OCI-LY1 (cell line): ENCODE results near the gene PDLIM5.

Source experiments
- H2AFZ ChIP-seq: fragments of 200-600 bp; sonication (generic), shearing (Covaris generic); 2 replicates; pipeline ENCODE4 v1.6.0; 2014; ENCODE audit warnings: antibody characterized with exemption, mild to moderate bottlenecking, low read length
- H3F3A ChIP-seq: fragments of 200-600 bp; sonication (generic), shearing (Covaris generic); 2 replicates; pipeline ENCODE4 v1.6.0; 2014; ENCODE audit warnings: mild to moderate bottlenecking, antibody characterized with exemption, low read length, moderate library complexity; ENCODE audit not compliant: insufficient read depth
- H3K27ac ChIP-seq: fragments of 200-600 bp; sonication (generic); 2 replicates; pipeline ENCODE4 v1.5.1; 2014; ENCODE audit warnings: low read length, mixed run types, mild to moderate bottlenecking, low read depth; ENCODE audit not compliant: poor library complexity, severe bottlenecking
- H3K27me3 ChIP-seq: fragments of 200-600 bp; sonication (generic); 2 replicates; pipeline ENCODE4 v1.6.0; 2014; ENCODE audit warnings: antibody characterized with exemption, mild to moderate bottlenecking, low read length, moderate library complexity; ENCODE audit not compliant: insufficient read depth
- H3K36me3 ChIP-seq: fragments of 200-600 bp; sonication (generic); 2 replicates; pipeline ENCODE4 v1.6.1; 2014; ENCODE audit warnings: mild to moderate bottlenecking, antibody characterized with exemption, low read length, moderate library complexity, mixed read lengths; ENCODE audit not compliant: insufficient read depth
- H3K4me1 ChIP-seq: fragments of 200-600 bp; sonication (generic); 2 replicates; pipeline ENCODE4 v1.5.1; 2014; ENCODE audit warnings: mild to moderate bottlenecking, low read length, moderate library complexity; ENCODE audit not compliant: insufficient read depth, severe bottlenecking
- H3K4me2 ChIP-seq: fragments of 200-600 bp; sonication (generic), shearing (Covaris generic); 2 replicates; pipeline ENCODE4 v1.6.1; 2014; ENCODE audit warnings: low read length
- H3K4me3 ChIP-seq: fragments of 200-600 bp; sonication (generic); 2 replicates; pipeline ENCODE4 v1.5.1; 2014; ENCODE audit warnings: low read length, low read depth, mild to moderate bottlenecking, mixed read lengths; ENCODE audit not compliant: poor library complexity, severe bottlenecking
- H3K79me2 ChIP-seq: fragments of 200-600 bp; shearing (Covaris generic); 2 replicates; pipeline ENCODE4 v1.6.1; 2016; ENCODE audit warnings: mixed run types, low read length, mixed read lengths; ENCODE audit not compliant: insufficient read depth
- H3K9ac ChIP-seq: fragments of 200-600 bp; sonication (generic), shearing (Covaris generic); 2 replicates; pipeline ENCODE4 v1.6.1; 2014; ENCODE audit warnings: mild to moderate bottlenecking, low read length, mixed read lengths
- H3K9me2 ChIP-seq: fragments of 200-600 bp; sonication (generic), shearing (Covaris generic); 2 replicates; pipeline ENCODE4 v1.6.1; 2014; ENCODE audit warnings: low read depth, mild to moderate bottlenecking, low read length, mixed read lengths
- H3K9me3 ChIP-seq: fragments of 200-600 bp; shearing (Covaris generic); 2 replicates; pipeline ENCODE4 v1.6.1; 2014; ENCODE audit warnings: low read length, mixed read lengths
- H4K20me1 ChIP-seq: fragments of 200-600 bp; sonication (generic), shearing (Covaris generic); 2 replicates; pipeline ENCODE4 v1.6.0; 2016; ENCODE audit warnings: mild to moderate bottlenecking, low read length; ENCODE audit not compliant: insufficient read depth
- CTCF ChIP-seq: fragments of 200-600 bp; sonication (generic), shearing (Covaris generic); IDR thresholded peaks from 2 replicates; pipeline ENCODE4 v1.5.1; 2017; ENCODE audit warnings: mild to moderate bottlenecking, antibody characterized with exemption, low read length, moderate library complexity, mixed read lengths
- EZH2 ChIP-seq: fragments of 200-600 bp; sonication (generic), shearing (Covaris generic); IDR thresholded peaks from 2 replicates; pipeline ENCODE4 v1.8.0; 2017; ENCODE audit warnings: borderline replicate concordance, mixed run types, mild to moderate bottlenecking, antibody characterized with exemption, low read length, moderate library complexity, mixed read lengths

PDLIM5 gene

GRCh38 chr4:94548571-94548970 is 96.8 kb downstream of the PDLIM5 start:
- H2AFZ ChIP-seq = no peak overlapping the region
- TF ChIP-seq EZH2 (no peak), CTCF (no peak)
- no peaks in the 10 kb centered on the region for H3K9me3 ChIP-seq
- H3K9ac ChIP-seq = no peak overlapping the region
- no peak overlapping the region for H3K4me2 ChIP-seq
- H3K27ac ChIP-seq = no peak overlapping the region
- H3K4me1 ChIP-seq = no peaks in the 10 kb centered on the region
- no peaks in the 10 kb centered on the region for H3K79me2 ChIP-seq
- no peaks in the 10 kb centered on the region for H3K36me3 ChIP-seq
- no peaks in the 10 kb centered on the region for H3K9me2 ChIP-seq
- H3F3A ChIP-seq = no peaks in the 10 kb centered on the region
- no peaks in the 10 kb centered on the region for H3K27me3 ChIP-seq
- H4K20me1 ChIP-seq = no peaks in the 10 kb centered on the region
- no peak overlapping the region for H3K4me3 ChIP-seq

GRCh38 chr4:94550352-94550751 is 98.6 kb downstream of the PDLIM5 start:
- Histone ChIP-seq H3K27ac (no peak overlapping the region), H3K4me1 (no peaks in the 10 kb centered on the region), H3K27me3 (no peaks in the 10 kb centered on the region), H4K20me1 (no peaks in the 10 kb centered on the region), H3K79me2 (no peaks in the 10 kb centered on the region), H3K36me3 (no peaks in the 10 kb centered on the region), H3K9ac (no peak overlapping the region), H3K4me2 (no peak overlapping the region), H3K9me2 (no peaks in the 10 kb centered on the region), H2AFZ (no peak overlapping the region), H3K9me3 (no peaks in the 10 kb centered on the region), H3F3A (no peaks in the 10 kb centered on the region), H3K4me3 (no peak overlapping the region)
- no peak for TF ChIP-seq CTCF
- TF ChIP-seq EZH2 = no peak

GRCh38 chr4:94550851-94551250 is 99.1 kb downstream of the PDLIM5 start:
- Histone ChIP-seq H3K4me3 (no peak overlapping the region), H2AFZ (no peak overlapping the region), H3K36me3 (no peaks in the 10 kb centered on the region), H3K9ac (no peak overlapping the region), H4K20me1 (no peaks in the 10 kb centered on the region), H3K79me2 (no peaks in the 10 kb centered on the region), H3K9me2 (no peaks in the 10 kb centered on the region), H3K4me2 (no peak overlapping the region), H3K9me3 (no peaks in the 10 kb centered on the region), H3K27me3 (no peaks in the 10 kb centered on the region), H3K4me1 (no peaks in the 10 kb centered on the region), H3K27ac (no peak overlapping the region), H3F3A (no peaks in the 10 kb centered on the region)
- no peak for TF ChIP-seq CTCF
